Measurements from ENCODE around the gene PIP5K1C.
"Not testable (repeated sequence)": the region's sequence is repeated elsewhere in the genome, so short reads cannot be mapped to it uniquely, and the experiment has no call there.

Gene PIP5K1C

GRCh38 chr19:3590991-3591659, 109.1 kb downstream of the PIP5K1C start:
- Histone ChIP-seq H3K36me3 (ENCODE audit: insufficient read depth, low read length) (no peaks in the 10 kb centered on the region), H3K4me1 (ENCODE audit: control insufficient read depth, insufficient read depth, low read length) (no peaks in the 10 kb centered on the region), H3K4me3 (ENCODE audit: low read length) (no peak overlapping the region), H3K9ac (ENCODE audit: low read depth, low read length) (no peak overlapping the region), H3K27me3 (ENCODE audit: control insufficient read depth, insufficient read depth, low read length) (peaks cover 37% of the 10 kb centered on the region), H3K9me3 (replicated peaks; ENCODE audit: low read length) (no peaks in the 10 kb centered on the region), H3K4me2 (ENCODE audit: low read length) (no peak overlapping the region)

- Histone ChIP-seq H3K4me3 (ENCODE audit: low read length) (no peak overlapping the region), H3K4me1 (ENCODE audit: control insufficient read depth, insufficient read depth, low read length) (peaks cover 6% of the 10 kb centered on the region)
Measured at GRCh38 chr19:3589949-3590348, 110.3 kb downstream of the PIP5K1C start.

GRCh38 chr19:3589439-3589838, 110.8 kb downstream of the PIP5K1C start:
- Histone ChIP-seq H3K9ac (ENCODE audit: low read depth, low read length) (no peak overlapping the region), H3K9me3 (replicated peaks; ENCODE audit: low read length) (no peaks in the 10 kb centered on the region), H3K4me2 (ENCODE audit: low read length) (no peak overlapping the region), H3K4me1 (ENCODE audit: control insufficient read depth, insufficient read depth, low read length) (peaks cover 6% of the 10 kb centered on the region), H3K36me3 (ENCODE audit: insufficient read depth, low read length) (no peaks in the 10 kb centered on the region), H3K4me3 (ENCODE audit: low read length) (no peak overlapping the region), H3K27me3 (ENCODE audit: control insufficient read depth, insufficient read depth, low read length) (peaks cover 48% of the 10 kb centered on the region)

More at GRCh38 chr19:3589949-3590348, 110.3 kb downstream of the PIP5K1C start:
- Histone ChIP-seq H3K9me3 (replicated peaks; ENCODE audit: low read length) (no peaks in the 10 kb centered on the region), H3K27me3 (ENCODE audit: control insufficient read depth, insufficient read depth, low read length) (peaks cover 47% of the 10 kb centered on the region), H3K36me3 (ENCODE audit: insufficient read depth, low read length) (no peaks in the 10 kb centered on the region), H3K9ac (ENCODE audit: low read depth, low read length) (no peak overlapping the region), H3K4me2 (ENCODE audit: low read length) (no peak overlapping the region)

- H3K4me1 ChIP-seq (ENCODE audit: control insufficient read depth, insufficient read depth, low read length), result peaks cover 6% of the 10 kb centered on the region
- H3K9me3 ChIP-seq (replicated peaks; ENCODE audit: low read length), result no peaks in the 10 kb centered on the region
- peaks cover 33% of the 10 kb centered on the region for H3K27me3 ChIP-seq (ENCODE audit: control insufficient read depth, insufficient read depth, low read length)
- no peak overlapping the region for H3K9ac ChIP-seq (ENCODE audit: low read depth, low read length)
- H3K4me3 ChIP-seq (ENCODE audit: low read length), result no peak overlapping the region
- H3K4me2 ChIP-seq (ENCODE audit: low read length), result no peak overlapping the region
- H3K36me3 ChIP-seq (ENCODE audit: insufficient read depth, low read length), result no peaks in the 10 kb centered on the region
Measured at GRCh38 chr19:3586707-3587346, 113.4 kb downstream of the PIP5K1C start.

GRCh38 chr19:3586127-3586626, 114.1 kb downstream of the PIP5K1C start:
- H3K4me2 ChIP-seq (ENCODE audit: low read length), result no peak overlapping the region
- H3K36me3 ChIP-seq (ENCODE audit: insufficient read depth, low read length), result no peaks in the 10 kb centered on the region
- no peak overlapping the region for H3K4me3 ChIP-seq (ENCODE audit: low read length)
- H3K9me3 ChIP-seq (replicated peaks; ENCODE audit: low read length), result no peaks in the 10 kb centered on the region
- no peak overlapping the region for H3K9ac ChIP-seq (ENCODE audit: low read depth, low read length)
- peaks cover 27% of the 10 kb centered on the region for H3K27me3 ChIP-seq (ENCODE audit: control insufficient read depth, insufficient read depth, low read length)
- H3K4me1 ChIP-seq (ENCODE audit: control insufficient read depth, insufficient read depth, low read length), result peaks cover 6% of the 10 kb centered on the region

GRCh38 chr19:3585301-3586126, 114.8 kb downstream of the PIP5K1C start, which contains the start of gene GIPC3:
Gene GIPC3 (plus strand): TSS chr19:3585478. CDS start chr19:3585598, 120 bp downstream.
- Histone ChIP-seq H3K4me3 (ENCODE audit: low read length) (peak within 1 kb of the TSS; percentile 23), H3K9ac (ENCODE audit: low read depth, low read length) (no peak within 1 kb of the TSS)

GRCh38 chr19:3584036-3584802, 116.0 kb downstream of the PIP5K1C start:
- H3K4me1 ChIP-seq (ENCODE audit: control insufficient read depth, insufficient read depth, low read length), result peaks cover 19% of the 10 kb centered on the region
- H3K9ac ChIP-seq (ENCODE audit: low read depth, low read length); H3K4me2 ChIP-seq (ENCODE audit: low read length); H3K9me3 ChIP-seq (replicated peaks; ENCODE audit: low read length); H3K36me3 ChIP-seq (ENCODE audit: insufficient read depth, low read length); H3K4me3 ChIP-seq (ENCODE audit: low read length): not testable (repeated sequence)
- H3K27me3 ChIP-seq (ENCODE audit: control insufficient read depth, insufficient read depth, low read length), result peaks cover 24% of the 10 kb centered on the region

More at GRCh38 chr19:3585301-3586126, 114.8 kb downstream of the PIP5K1C start, which contains the start of gene GIPC3:
- Histone ChIP-seq H3K9me3 (replicated peaks; ENCODE audit: low read length) (no peaks in the 10 kb centered on the region), H3K36me3 (ENCODE audit: insufficient read depth, low read length) (no peaks in the 10 kb centered on the region), H3K4me1 (ENCODE audit: control insufficient read depth, insufficient read depth, low read length) (peaks cover 10% of the 10 kb centered on the region), H3K4me2 (ENCODE audit: low read length) (peak within 1 kb of the TSS; percentile 55), H3K27me3 (ENCODE audit: control insufficient read depth, insufficient read depth, low read length) (peaks cover 25% of the 10 kb centered on the region)

GRCh38 chr19:3581792-3582191, 118.5 kb downstream of the PIP5K1C start:
- H3K4me3 ChIP-seq (ENCODE audit: low read length); H3K36me3 ChIP-seq (ENCODE audit: insufficient read depth, low read length); H3K4me2 ChIP-seq (ENCODE audit: low read length); H3K9ac ChIP-seq (ENCODE audit: low read depth, low read length); H3K9me3 ChIP-seq (replicated peaks; ENCODE audit: low read length): not testable (repeated sequence)
- Histone ChIP-seq H3K27me3 (ENCODE audit: control insufficient read depth, insufficient read depth, low read length) (peaks cover 18% of the 10 kb centered on the region), H3K4me1 (ENCODE audit: control insufficient read depth, insufficient read depth, low read length) (peaks cover 19% of the 10 kb centered on the region)

Data from skeletal muscle satellite cell (primary cell).